Measurements from ENCODE around the gene NDUFB8.

DNA sequence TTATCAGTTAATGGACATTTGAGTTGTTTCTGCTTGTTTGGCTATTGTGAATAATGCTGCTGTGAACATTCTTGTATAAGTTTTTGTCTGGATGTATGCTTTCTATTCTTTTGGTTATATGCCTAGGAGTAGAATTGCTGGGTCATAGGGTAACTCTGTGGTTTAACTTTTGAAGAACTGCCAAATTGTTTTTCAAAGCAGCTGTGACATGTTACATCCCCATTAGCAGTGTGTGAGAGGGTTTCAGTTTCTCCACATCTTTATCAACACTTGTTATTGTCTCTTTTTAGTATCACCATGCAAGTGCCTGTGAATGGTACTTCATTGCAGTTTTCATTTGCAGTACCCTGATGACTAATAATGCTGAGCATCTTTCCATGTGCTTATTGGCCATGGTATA lies 2.1 kb upstream of the NDUFB8 start:
- no peak for TF ChIP-seq POLR2A (IDR thresholded peaks at IDR 0.05; ENCODE audit: low read depth, low read length)
- no peak for TF ChIP-seq POLR2AphosphoS5 (IDR thresholded peaks at IDR 0.05; ENCODE audit: low read depth, low read length)
- TF ChIP-seq TAF1 (IDR thresholded peaks at IDR 0.05; ENCODE audit: borderline replicate concordance, low read depth, low read length) = no peak

Data from GM12892 (cell line).